Tongue (tissue), 2 donors: Measurements from ENCODE around the gene PBXIP1. TPM values are rescaled to one million over a fixed set of nuclear protein-coding genes. Genes with fewer than 3 reads are reported as not detected.

Experiments
- small RNA-seq: library from RNA; depleted of rRNA; stranded (forward); fragments of <200 nt; gene quantifications from one replicate; pipeline ENCODE3, GENCODE V24; 2014; ENCODE audit warnings: low replicate concordance
- total RNA-seq: library from RNA; depleted of rRNA; stranded (reverse); fragments of >200 nt; gene quantifications from one replicate; pipeline ENCODE4 v1.2.3, GENCODE V29; 2014

PBXIP1 gene
- total RNA-seq, 1 donor from 2014 or later, result 222 TPM

Small RNA genes within 50 kb of the gene (small RNA-seq; reads per million reads assigned to genes)
- gene MIR4258 (not detected), gene RF00017 (not detected)

Other genes with a start within 250 kb of the PBXIP1 start
- gene KCNN3, start 85.8 kb downstream of the PBXIP1 start, total RNA-seq, result 10.8 TPM
- 15.7 TPM for gene PMVK, start 19.4 kb downstream of the PBXIP1 start, total RNA-seq
- gene PYGO2, start 5.7 kb upstream of the PBXIP1 start, total RNA-seq, result 18.1 TPM
- 67.9 TPM for gene SHC1, start 14.6 kb upstream of the PBXIP1 start, total RNA-seq
- gene CKS1B, start 18.6 kb upstream of the PBXIP1 start, total RNA-seq, result 35.2 TPM
- 17.0 TPM for gene FLAD1, start 27.2 kb upstream of the PBXIP1 start, total RNA-seq
- not detected for gene LENEP, start 37.5 kb upstream of the PBXIP1 start, total RNA-seq
- gene ZBTB7B, start 46.7 kb upstream of the PBXIP1 start, total RNA-seq, result 24.9 TPM
- gene DCST2, start 77.7 kb upstream of the PBXIP1 start, total RNA-seq, result 0.41 TPM
- not detected for gene DCST1, start 77.7 kb upstream of the PBXIP1 start, total RNA-seq
- gene ADAM15, start 95.2 kb upstream of the PBXIP1 start, total RNA-seq, result 62.6 TPM
- 5.0 TPM for gene EFNA4, start 107.6 kb upstream of the PBXIP1 start, total RNA-seq
- 0.92 TPM for gene EFNA3, start 122.7 kb upstream of the PBXIP1 start, total RNA-seq
- gene EFNA1, start 171.8 kb upstream of the PBXIP1 start, total RNA-seq, result 25.4 TPM
- 11.5 TPM for gene SLC50A1, start 179.8 kb upstream of the PBXIP1 start, total RNA-seq
- gene DPM3, start 184.4 kb upstream of the PBXIP1 start, total RNA-seq, result 20.4 TPM
- gene KRTCAP2, start 217.2 kb upstream of the PBXIP1 start, total RNA-seq, result 29.6 TPM
- gene TRIM46, start 217.8 kb upstream of the PBXIP1 start, total RNA-seq, result 0.72 TPM